HT-29 (cell line): ENCODE data around the gene PPAN. TPM values are rescaled to one million over a fixed set of nuclear protein-coding genes. Genes with fewer than 3 reads are reported as not detected.

ENCODE experiments used
- DNase-seq: peaks from one replicate; pipeline ENCODE4 v3.0.0-alpha.2; 2015; ENCODE audit warnings: low spot score
- total RNA-seq: library from RNA; depleted of rRNA; stranded (reverse); fragments of >200 nt; shearing (Covaris generic); gene quantifications from 2 replicates; pipeline ENCODE4 v1.2.3, GENCODE V29; 2014

Gene PPAN
- total RNA-seq, 1 experiment from 2014 or later, result 97.0 TPM

DNA sequence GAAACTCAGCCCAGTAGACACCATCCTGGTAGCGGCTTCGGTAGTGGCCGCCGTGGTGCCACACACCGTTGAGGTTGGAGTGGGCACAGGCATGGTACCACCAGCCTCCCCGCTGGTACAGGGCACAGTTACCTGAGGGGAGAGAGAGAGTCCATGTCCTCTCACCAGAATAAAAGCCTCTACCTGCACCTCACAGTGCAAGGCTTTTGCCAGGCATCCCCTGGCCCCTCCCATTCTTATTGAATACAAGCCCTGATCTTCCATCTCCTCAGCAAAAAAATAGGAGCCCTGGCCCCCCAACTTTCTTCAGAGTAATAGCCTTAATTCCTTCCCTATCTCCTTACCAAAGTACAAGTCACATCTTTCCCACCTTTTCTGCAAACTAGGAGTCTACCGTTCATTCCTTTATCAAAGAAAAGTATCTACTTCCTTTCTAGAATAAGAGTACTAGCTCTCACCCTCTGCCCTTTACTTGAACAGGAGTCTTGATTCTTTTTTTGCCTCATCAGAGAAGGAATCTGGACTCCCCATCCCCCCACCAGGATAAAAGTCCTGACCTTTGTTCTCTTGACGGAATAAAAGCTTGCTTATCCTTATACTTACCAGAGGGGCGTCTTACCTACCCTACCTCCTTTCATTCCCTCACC, 13.4 kb upstream of the PPAN start:
- DNase-seq, result no peak

GRCh38 chr19:10093295-10094186, 12.6 kb upstream of the PPAN start:
- DNase-seq, result no peak

- no peak for DNase-seq
Measured at GRCh38 chr19:10095622-10095947, 10.6 kb upstream of the PPAN start.

DNA sequence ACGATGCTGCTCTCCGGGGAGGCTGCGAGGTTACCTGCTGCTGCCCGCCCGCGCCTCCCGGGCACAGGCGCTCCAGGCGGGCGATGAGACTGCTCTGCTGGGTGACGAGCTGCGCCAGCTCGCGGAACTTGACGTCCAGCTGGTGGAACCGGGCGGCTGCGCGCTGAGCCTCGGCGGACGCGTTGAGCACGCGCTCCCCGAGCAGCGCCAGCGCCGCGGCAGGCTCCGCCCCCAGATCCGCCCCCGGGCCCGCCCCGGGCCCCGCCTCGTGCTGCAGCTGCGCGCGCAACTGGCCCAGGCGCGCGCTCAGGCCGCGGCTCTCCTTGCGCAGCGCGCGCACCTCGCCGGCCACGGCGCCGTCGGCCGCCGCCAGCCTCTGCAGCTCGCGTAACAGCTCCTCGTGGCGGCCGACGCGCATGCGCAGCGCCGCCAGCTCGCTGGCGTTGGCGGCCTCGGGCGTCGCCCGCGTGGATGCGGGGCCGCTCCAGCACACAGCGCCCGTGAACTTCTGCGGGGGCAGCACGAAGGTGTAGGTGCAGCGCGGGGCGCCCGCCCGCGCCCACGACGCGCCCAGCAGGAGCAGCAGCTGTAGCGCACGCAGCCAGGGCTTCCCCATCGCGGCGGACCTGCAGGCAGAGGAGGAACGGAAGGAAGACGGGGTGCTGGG, 10.1 kb upstream of the PPAN start:
- peak; percentile 79 for DNase-seq

DNA sequence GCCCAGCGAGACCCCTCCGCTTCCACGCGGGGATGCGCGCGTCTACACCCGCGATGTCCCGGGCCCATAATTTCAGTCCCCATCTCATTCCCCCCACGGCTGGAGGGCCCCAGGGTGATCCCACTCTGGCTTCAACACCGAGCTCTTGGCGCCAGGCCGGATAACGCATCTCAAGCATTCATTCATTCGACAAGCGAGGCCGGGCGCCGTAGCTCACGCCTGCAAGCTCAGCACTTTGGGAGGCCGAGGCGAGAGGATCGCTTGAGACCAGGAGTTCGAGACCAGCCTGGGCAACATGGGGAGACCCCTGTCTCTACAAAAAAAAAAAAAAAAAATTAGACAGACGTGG, 9.6 kb upstream of the PPAN start:
- DNase-seq, result no peak

DNA sequence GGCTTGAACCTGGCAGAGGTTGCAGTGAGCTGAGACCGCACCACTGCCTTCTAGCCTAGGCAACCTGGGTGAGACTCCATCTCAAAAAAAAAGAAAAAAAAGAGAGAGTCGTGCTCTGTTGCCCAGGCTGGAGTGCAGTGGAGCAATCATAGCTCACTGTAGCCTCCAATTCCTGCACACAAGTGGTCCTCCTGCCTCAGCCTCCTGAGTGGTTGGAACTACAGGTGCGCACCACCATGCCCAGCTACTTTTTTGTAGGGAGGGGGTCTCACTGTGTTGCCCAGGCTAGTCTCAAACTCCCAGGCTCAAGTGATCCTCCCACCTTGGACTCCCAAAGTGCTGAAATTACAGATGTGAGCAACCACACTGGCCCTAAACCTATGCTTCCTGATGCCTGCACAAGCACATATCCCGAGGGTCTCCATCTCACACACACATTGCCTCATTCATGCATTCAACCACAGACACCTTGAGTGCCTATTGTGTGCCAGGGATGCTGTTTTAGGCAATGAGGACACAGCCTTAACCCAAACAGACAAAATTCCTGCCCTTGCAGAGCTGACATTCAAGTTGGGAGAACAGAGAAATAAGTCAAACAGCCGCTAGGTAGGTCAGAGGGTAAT, 5.9 kb upstream of the PPAN start:
- no peak for DNase-seq

DNA sequence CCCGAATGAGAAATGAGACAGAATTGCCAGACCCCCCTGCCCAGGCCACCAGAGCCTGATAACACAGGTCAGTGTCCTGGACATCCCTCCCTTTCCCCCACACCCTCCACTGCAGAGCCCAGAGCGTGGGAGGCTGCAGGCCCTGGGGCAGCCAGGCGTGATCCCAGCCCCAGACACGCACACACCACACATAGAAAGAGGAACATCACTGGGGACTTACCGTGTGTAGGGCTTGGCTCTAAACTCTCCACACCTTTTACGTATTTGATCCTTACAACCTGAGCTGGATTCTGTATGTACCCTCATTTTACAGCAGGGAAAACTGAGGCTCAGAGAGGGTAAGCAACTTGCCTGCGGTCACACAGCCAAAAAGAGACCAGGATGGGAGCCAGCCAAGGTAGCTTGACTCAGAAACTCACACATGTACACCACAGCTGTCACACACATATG, 3.4 kb upstream of the PPAN start:
- DNase-seq, result no peak

GRCh38 chr19:10104130-10104513, 2.0 kb upstream of the PPAN start:
- no peak for DNase-seq

DNA sequence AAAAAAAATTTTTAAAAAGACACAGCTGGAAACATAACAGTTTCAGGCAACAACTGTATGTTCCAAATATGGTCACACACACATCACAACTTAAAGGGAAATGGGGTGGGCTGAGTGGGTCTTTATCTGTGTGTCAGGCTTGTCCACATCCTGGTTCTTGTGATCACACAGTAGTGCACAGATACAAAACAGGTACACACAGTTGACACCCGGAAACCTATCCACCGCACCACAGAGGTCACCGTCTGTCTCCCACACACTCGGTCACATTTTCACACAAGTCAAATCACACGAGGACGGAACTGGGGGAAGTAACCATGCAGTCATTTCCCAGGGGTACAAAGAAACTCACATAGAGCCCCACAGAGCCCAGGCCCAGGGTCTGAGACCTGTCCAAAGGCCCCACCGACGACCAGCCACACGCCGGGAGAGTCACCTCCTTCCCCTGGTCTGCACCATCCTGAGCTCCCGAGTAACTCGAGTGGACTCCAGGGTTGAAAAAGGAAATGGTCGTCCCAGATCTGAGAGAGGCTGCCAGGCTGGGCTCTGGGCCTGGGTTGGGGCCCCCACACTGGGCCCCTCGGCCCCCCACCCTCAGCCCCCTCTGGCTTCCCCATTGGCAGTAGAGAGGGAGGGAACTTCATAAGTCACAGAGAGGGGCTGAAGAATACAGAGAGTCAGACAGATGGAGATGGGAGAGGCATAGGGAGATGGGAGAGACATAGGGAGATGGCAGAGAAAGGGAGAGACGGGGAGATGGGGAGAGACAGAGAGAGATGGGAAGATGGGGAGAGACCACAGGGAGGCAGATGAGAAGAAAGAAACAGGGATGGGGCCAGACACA, 1.3 kb upstream of the PPAN start:
- DNase-seq, result no peak

GRCh38 chr19:10105509-10106099, 558 bp upstream of the PPAN start:
- DNase-seq, result no peak

DNA sequence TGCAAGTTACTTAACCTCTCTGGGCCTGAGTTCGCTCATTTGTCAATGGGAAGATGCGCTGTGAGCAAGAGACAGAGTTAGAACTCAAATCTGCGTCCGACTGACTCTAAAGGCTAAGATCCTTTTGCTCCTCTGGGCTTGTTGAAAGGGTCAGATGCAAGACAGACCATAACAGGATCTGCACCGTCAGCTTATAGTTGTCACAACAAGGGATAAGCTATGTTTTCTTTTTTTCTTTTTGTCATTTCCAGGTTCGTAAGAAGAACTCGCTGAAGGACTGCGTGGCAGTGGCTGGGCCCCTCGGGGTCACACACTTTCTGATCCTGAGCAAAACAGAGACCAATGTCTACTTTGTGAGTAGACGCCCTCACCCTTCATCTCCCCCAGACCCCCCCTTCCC, 1.1 kb downstream of the PPAN start:
- DNase-seq, result no peak

DNA sequence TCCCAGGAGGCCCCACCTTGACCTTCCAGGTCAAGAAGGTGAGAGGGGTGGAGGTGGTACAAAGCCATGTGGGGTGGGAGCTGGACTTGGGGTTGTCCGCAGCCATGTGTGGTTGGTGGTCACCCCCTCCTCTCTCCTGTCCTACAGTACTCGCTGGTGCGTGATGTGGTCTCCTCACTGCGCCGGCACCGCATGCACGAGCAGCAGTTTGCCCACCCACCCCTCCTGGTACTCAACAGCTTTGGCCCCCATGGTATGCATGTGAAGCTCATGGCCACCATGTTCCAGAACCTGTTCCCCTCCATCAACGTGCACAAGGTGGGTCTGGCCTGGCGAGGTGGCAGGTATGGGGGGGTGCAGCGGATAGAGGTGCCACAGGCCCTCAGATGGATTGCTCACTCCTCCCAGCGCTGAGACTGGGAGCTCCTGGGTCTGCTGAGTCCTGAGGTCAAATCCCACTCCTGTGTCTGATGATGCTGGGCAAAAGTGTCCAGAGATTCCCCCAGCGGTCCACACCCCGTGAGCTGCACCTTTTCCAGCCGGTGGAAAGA, 1.7 kb downstream of the PPAN start:
- no peak for DNase-seq

DNA sequence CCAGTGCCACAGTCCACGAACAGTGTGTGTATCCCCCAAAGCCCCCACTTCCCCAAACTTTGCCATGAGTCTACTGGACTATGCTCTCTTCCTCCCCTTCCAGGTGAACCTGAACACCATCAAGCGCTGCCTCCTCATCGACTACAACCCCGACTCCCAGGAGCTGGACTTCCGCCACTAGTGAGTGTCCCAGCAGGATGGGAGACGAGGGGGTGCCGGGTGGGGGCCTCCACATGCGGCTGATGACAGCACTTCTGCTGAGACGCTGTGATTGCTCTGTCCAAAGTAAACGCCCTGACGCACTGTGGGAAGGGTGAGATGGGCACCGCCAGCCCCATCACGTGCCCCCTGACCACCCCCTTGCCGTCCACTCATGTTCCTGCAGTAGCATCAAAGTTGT, 3.4 kb downstream of the PPAN start:
- no peak for DNase-seq

DNA sequence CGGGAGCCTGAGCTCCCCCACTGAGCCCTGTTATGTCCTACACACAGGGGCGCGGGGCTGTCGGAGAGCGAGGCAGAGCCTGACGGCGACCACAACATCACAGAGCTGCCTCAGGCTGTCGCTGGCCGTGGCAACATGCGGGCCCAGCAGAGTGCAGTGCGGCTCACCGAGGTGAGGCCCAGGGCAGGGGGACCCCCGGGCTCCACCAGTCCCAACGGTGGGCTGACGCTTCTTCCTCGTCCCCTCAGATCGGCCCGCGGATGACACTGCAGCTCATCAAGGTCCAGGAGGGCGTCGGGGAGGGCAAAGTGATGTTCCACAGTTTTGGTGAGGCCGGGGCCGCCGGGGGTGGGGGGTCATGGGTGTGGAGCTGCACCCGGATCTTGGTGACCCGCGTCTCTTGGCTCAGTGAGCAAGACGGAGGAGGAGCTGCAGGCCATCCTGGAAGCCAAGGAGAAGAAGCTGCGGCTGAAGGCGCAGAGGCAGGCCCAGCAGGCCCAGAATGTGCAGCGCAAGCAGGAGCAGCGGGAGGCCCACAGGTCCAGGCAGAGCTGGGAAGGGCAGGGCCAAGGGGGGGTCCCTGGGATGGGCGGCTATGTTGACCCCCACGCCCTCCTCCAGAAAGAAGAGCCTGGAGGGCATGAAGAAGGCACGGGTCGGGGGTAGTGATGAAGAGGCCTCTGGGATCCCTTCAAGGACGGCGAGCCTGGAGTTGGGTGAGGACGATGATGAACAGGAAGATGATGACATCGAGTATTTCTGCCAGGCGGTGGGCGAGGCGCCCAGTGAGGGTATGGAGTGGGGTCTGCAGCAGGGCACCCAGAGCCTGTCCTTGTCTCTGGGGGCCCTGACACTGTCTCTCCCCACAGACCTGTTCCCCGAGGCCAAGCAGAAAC, 4.2 kb downstream of the PPAN start:
- no peak for DNase-seq

DNA sequence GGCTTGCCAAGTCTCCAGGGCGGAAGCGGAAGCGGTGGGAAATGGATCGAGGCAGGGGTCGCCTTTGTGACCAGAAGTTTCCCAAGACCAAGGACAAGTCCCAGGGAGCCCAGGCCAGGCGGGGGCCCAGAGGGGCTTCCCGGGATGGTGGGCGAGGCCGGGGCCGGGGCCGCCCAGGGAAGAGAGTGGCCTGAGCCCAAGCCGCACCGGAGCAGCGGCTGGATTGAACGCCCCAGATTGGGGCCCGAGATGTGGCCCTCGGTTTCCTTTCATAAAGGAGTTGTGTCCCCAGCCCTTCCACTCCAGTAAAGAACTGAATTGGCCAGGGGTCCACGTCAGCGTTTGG, 4.8 kb downstream of the PPAN start:
- DNase-seq, result no peak

DNA sequence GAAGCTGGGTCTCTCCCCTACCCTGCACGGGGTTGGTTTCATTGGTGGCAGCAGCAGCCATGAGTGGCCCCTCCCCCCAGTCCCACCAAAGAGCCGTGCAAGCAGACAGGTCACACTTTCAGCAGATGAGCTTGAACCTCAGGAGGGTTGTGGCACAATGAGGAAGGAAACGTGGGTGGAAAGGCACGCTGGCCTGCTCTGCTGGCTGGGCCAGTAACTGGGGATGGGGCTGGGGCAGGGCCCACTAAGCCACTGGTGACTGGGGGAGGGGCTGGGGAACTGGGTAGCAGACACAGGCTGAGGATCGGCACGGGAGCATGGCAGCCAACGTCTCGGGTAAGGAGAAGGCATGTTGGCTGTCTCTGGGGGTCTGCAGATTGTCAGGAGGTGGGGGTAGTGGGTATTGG, 5.2 kb downstream of the PPAN start, which contains the start of gene P2RY11:
Gene P2RY11 (plus strand): TSS at position 289 of the 407 bp plus-strand sequence. CDS start 29 bp downstream, at position 318.
- no peak for DNase-seq

DNA sequence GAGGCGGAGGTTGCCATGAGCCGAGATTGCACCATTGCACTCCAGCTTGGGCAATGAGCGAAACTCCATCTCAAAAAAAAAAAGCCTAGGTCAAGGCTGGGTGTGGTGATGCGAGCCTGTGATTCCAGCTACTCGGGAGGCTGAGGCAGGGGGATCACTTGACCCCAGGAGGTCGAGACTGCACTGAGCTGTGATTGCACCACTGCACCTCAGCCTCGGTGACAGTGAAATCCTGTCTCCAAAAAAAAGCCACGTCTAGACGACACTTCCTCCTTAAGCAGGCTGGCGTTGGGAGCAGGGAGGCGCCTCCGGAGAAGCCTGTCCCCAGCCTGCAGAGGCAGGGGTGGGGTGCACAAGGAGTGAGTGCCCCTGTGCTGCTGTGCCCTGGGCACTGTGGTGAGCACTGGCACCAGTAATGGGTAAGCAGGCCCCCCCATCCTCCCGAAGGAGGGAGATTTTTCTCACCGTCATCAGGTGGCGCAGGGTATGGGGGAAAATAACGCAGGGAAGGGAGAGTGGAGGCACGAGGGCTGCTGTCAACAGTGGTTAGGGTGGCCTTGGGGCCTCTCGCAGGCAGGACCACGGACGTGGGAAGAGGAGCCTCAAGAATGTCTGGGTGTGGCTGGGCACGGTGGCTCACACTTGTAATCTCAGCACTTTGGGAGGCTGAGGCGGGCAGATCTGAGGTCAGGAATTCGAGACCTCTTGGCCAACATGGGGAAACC, 6.0 kb downstream of the PPAN start:
- DNase-seq, result no peak

DNA sequence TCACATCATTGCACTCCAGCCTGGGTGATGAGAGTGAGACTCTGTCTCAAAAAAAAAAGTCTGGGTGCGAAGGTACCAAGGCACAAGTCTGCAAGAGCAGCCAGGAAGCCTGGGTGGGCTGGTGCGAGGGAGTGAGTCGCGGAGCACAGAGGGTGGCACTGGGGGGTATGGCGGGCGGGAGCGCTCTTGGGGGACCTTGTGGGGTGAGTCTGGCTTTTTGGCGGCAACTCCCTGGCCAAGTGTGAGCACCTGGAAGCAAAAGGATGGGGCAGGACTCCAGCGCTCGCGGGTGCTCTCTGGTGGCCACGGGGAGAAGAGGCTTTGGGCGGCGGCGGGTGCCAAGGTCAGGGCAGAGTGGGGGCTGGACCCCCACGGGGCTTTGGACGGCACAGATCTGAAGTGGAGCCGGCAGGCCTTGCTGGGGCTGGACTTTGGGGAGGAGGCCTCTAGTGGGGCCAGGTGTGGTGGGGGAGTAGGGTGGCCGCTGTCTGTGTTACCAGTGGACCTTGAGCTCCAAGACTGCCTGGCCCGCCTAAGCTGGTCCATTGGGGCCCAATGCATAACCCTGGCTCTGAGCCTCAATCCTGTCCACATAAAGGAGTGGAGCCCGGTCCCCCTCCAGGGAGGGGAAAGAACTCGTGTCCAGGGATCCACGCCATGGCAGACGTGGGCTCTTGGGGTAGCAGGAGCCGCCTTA, 6.9 kb downstream of the PPAN start:
- peak; percentile 53 for DNase-seq
